Measurements from ENCODE around the gene ATPAF2.
"Not testable (repeated sequence)": the region's sequence is repeated elsewhere in the genome, so short reads cannot be mapped to it uniquely, and the experiment has no call there.

ATPAF2 gene

DNA sequence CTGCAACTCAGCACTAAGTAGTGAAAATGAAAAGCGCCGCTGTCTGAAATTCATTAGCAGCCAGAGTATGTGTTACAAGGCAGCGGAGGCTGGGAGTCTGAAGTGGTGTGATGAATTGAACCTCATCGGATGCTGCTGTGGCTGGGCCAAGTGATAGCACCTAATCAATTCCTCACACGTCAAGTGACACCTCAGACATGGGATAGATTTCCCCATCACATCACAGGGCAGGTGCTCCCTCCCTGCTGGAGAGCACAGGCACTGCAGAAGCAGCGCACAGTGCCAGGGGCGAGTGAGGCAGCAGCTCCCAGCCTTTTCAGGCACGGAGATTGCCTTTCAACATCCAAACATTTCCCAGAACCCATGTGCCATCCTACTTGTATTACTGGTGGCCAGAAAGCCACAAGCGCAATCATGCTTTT, 34.1 kb downstream of the ATPAF2 start:
- H3K4me3 ChIP-seq (ENCODE audit: low read length) = no peak overlapping the region
- DNase-seq (ENCODE audit: low read depth) = no peak
- TF ChIP-seq, protein P1, sequence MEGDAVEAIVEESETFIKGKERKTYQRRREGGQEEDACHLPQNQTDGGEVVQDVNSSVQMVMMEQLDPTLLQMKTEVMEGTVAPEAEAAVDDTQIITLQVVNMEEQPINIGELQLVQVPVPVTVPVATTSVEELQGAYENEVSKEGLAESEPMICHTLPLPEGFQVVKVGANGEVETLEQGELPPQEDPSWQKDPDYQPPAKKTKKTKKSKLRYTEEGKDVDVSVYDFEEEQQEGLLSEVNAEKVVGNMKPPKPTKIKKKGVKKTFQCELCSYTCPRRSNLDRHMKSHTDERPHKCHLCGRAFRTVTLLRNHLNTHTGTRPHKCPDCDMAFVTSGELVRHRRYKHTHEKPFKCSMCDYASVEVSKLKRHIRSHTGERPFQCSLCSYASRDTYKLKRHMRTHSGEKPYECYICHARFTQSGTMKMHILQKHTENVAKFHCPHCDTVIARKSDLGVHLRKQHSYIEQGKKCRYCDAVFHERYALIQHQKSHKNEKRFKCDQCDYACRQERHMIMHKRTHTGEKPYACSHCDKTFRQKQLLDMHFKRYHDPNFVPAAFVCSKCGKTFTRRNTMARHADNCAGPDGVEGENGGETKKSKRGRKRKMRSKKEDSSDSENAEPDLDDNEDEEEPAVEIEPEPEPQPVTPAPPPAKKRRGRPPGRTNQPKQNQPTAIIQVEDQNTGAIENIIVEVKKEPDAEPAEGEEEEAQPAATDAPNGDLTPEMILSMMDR (conservative IDR thresholded peaks at IDR 0.05; ENCODE audit: low read length) = peak; percentile 10; the same call in 1 of the 2 replicates

DNA sequence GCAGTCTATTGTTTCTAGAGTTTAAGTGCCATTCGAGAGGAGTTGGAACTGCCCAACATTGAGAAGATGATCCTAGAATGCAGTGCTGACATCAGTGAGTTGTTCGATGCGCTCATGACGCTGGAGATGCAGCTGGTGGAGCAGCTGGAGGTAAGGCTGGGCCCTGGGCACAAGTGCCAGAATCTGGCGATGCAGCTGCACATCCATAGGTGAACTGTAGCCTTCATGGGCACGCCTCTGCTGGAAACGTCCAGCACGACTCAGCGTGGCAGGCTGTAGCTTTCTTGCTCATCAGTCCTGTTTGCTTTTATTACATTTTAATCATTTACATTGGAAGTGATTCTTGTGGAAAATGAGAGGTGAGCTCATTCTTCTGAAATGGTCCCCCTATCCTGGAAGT, 34.6 kb downstream of the ATPAF2 start:
- no peak for DNase-seq (ENCODE audit: low read depth)
- TF ChIP-seq, protein P1 (conservative IDR thresholded peaks at IDR 0.05; ENCODE audit: low read length) = no peak
- no peak overlapping the region for H3K4me3 ChIP-seq (ENCODE audit: low read length)

DNA sequence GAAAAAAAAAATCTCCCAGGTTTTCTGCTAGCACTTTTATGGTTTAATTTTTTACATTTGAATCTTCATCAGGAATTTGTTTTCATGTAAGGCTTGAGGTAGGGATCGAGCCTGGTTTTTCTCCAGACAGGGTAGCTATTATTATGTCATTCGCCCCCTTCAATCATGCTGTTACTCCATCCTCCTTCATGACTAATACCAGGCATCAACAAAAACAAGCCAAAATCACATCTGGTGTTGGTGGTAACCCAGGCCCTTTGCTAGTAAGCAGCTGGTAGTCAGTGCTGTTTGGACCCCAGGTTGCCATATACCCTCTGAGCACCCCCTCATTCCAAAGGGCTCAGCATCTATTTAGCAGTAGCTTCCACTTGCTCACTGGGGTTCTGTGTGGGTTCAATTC, 36.8 kb downstream of the ATPAF2 start:
- H3K4me3 ChIP-seq (ENCODE audit: low read length) = no peak overlapping the region
- TF ChIP-seq, protein P1 (conservative IDR thresholded peaks at IDR 0.05; ENCODE audit: low read length) = no peak
- DNase-seq (ENCODE audit: low read depth) = peak; percentile 53

DNA sequence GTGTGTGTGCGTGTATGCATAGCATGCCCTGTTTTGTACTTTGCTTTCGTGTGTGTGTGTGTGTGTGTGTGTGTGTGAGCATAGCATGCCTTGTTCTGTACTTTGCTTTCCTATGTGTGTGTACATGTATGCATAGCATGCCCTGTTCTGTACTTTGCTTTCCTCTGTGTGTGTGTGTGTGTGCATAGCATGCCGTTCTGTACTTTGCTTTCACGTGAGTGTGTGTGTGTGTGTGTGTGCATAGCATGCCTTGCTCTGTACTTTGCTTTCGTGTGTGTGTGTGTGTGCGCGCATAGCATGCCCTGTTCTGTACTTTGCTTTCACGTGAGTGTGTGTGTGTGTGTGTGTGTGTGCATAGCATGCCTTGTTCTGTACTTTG, 38.9 kb downstream of the ATPAF2 start:
- TF ChIP-seq, protein P1 (conservative IDR thresholded peaks at IDR 0.05; ENCODE audit: low read length) = no peak
- no peak overlapping the region for H3K4me3 ChIP-seq (ENCODE audit: low read length)
- no peak for DNase-seq (ENCODE audit: low read depth)

DNA sequence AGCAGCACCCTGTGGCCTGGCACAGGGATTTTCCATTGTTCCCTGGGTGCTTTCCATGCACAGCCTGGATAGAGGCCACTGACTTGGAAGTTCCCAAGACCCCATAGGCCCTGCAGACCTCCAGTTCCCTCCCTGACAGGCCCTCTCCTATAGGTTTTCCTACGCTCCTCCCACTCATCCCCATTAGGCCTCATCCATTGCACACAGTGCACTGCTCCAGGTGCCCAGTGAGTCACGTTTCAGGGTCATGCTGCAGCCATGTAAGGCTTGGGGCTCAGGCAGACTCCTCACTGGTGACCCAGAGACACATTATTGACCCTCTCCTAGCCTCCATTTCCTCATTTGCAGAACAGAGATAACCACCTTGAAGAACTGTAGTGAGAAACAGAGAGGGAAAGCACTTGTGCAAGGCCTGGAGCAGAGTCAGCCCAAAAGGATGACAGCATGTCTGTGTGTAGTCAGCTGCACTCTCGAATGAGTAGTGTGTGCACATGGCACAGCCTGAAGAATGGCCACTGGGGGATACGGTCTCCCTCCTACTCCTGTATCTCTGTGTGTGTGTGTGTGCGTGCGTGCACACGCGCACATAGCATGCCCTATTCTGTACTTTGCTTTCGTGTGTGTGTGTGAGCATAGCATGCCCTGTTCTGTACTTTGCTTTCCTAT, 39.5 kb downstream of the ATPAF2 start:
- peak; percentile 12 for DNase-seq (ENCODE audit: low read depth)
- H3K4me3 ChIP-seq (ENCODE audit: low read length) = no peak overlapping the region
- TF ChIP-seq, protein P1 (conservative IDR thresholded peaks at IDR 0.05; ENCODE audit: low read length) = no peak

DNA sequence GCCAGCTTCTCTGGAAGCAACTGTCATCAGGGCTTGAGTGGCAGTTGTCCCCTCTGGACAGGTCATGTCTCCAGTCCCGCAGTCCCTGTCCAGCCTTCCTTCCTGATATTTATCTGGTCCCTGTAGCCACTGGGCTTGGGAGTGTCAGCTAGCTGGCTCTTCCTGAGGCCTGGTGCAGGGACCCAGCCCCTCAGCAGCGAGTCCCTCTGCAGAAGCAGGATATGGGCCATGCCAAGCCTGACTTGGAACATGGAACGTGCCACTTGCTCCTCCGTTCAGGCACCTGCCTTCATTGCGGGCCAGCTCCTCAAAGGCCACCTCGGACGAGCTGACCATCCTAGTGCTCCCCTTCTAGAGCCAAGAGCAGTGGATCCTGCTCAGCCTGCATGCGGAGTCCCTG, 40.0 kb downstream of the ATPAF2 start:
- DNase-seq (ENCODE audit: low read depth) = no peak
- TF ChIP-seq, protein P1 (conservative IDR thresholded peaks at IDR 0.05; ENCODE audit: low read length) = no peak
- no peak overlapping the region for H3K4me3 ChIP-seq (ENCODE audit: low read length)

DNA sequence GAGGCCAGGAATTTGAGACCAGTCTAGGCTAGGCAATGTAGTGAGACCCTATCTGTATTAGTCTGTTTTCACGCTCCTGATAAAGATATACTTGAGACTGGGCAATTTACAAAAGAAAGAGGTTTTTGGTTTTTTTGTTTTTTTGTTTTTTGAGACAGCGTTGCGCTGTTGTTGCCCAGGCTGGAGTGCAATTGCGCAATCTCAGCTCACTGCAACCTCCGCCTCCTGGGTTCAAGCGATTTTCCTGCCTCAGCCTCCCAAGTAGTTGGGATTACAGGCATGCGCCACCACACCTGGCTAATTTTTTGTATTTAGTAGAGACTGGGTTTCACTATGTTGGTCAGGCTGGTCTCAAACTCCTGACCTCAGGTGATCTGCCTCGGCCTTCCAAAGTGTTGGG, 43.1 kb downstream of the ATPAF2 start:
- not testable (repeated sequence) for DNase-seq (ENCODE audit: low read depth); H3K4me3 ChIP-seq (ENCODE audit: low read length)
